ENCODE results near the gene CSF2RB.

The CSF2RB gene

DNA sequence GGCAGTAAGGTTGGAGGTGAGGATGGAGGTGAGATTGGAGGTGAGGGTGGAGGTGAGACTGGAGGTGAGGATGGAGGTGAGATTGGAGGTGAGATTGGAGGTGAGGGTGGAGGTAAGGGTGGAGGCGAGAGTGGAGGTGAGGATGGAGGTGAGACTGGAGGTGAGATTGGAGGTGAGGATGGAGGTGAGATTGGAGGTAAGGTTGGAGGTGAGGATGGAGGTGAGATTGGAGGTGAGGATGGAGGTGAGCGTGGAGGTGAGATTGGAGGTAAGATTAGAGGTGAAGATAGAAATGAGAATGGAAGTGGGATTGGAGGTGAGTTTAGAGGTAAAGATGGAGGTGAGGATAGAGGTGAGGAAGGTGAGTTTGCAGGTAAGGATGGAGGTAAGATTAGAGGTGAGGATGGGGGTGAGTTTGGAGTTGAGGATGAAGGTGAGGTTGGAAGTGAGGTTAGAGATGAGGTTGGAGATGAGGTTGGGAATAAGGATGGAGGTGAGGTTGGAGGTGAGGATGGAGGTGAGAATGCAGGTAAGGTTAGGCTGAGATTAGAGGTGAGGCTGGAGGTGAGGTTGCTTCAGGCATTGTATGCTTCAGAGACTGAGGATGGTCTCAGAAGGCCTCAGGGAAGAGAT lies 40.4 kb upstream of the CSF2RB start:
- TF ChIP-seq SIN3A (IDR thresholded peaks at IDR 0.05; ENCODE audit: borderline replicate concordance, insufficient read depth, low read length): no peak
- TF ChIP-seq, protein P1, sequence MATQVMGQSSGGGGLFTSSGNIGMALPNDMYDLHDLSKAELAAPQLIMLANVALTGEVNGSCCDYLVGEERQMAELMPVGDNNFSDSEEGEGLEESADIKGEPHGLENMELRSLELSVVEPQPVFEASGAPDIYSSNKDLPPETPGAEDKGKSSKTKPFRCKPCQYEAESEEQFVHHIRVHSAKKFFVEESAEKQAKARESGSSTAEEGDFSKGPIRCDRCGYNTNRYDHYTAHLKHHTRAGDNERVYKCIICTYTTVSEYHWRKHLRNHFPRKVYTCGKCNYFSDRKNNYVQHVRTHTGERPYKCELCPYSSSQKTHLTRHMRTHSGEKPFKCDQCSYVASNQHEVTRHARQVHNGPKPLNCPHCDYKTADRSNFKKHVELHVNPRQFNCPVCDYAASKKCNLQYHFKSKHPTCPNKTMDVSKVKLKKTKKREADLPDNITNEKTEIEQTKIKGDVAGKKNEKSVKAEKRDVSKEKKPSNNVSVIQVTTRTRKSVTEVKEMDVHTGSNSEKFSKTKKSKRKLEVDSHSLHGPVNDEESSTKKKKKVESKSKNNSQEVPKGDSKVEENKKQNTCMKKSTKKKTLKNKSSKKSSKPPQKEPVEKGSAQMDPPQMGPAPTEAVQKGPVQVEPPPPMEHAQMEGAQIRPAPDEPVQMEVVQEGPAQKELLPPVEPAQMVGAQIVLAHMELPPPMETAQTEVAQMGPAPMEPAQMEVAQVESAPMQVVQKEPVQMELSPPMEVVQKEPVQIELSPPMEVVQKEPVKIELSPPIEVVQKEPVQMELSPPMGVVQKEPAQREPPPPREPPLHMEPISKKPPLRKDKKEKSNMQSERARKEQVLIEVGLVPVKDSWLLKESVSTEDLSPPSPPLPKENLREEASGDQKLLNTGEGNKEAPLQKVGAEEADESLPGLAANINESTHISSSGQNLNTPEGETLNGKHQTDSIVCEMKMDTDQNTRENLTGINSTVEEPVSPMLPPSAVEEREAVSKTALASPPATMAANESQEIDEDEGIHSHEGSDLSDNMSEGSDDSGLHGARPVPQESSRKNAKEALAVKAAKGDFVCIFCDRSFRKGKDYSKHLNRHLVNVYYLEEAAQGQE (IDR thresholded peaks at IDR 0.05; ENCODE audit: insufficient read depth in 1 of 2, low read depth in 2 of 2, low read length in 2 of 2): no peak

DNA sequence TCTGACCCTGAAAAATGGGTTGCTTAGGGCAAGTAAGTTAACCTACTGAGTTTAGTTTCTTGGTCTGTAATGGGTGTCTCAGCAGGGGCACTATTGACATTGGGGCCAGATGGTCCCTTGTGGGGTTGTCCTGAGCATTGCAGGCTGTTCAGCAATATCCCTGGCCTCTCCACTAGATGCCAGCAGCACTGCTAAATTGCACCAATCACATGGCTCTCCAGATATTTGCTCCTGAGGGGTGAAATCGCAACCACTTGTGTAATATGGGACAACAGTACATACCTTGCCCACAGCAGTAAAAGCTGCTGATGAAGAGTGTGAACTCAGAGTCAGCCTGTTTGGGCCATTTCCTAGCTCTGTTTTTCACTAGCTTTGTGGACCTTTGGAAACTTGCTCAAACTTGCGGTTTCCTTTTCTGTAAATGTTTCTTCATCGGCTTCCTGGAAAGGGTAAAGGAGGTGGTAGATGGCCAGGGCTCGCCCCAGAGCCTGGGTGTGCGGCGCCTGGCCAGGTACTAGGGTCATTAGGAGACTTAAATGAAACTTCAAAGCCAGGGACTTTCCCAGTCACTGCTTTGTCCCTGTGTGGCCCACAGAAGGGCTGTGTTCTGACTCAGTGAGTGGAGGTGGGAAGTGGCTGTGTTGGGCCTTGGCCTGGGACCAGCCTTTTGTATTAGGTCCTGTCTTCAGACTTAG lies 39.7 kb upstream of the CSF2RB start:
- TF ChIP-seq SIN3A (IDR thresholded peaks at IDR 0.05; ENCODE audit: borderline replicate concordance, insufficient read depth, low read length) (no peak), FOXP2 (optimal IDR thresholded peaks at IDR 0.05; ENCODE audit: borderline replicate concordance, extremely low read depth, extremely low read length, insufficient read depth) (no peak), TAF1 (IDR thresholded peaks at IDR 0.05; ENCODE audit: borderline replicate concordance, insufficient read depth, low read length) (no peak), POLR2AphosphoS5 (IDR thresholded peaks at IDR 0.05; ENCODE audit: low read depth, low read length) (no peak)
- TF ChIP-seq, protein P1 (IDR thresholded peaks at IDR 0.05; ENCODE audit: insufficient read depth in 1 of 2, low read depth in 2 of 2, low read length in 2 of 2): no peak

DNA sequence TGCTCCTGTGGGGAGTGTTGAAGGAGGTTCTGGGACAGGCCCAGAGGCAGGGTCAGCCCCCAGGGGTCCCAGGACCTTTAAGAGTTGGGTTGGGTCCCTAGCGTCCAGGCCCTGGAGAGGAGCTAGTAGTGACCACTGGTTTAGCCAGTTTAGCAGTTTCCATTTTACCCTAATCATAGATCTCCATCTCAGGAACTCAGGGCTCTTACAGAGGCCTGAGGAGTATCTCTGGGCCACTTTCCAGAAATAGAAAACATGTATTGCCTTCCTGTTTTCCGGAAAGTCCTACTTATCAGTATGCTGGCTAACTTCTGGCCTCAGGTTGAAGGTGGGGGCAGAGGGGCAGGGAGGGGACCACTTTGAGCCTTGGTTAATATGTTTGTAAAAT lies 39.1 kb upstream of the CSF2RB start:
- no peak for TF ChIP-seq POLR2AphosphoS5 (IDR thresholded peaks at IDR 0.05; ENCODE audit: low read depth, low read length)
- TF ChIP-seq TAF1 (IDR thresholded peaks at IDR 0.05; ENCODE audit: borderline replicate concordance, insufficient read depth, low read length): no peak
- TF ChIP-seq FOXP2 (optimal IDR thresholded peaks at IDR 0.05; ENCODE audit: borderline replicate concordance, extremely low read depth, extremely low read length, insufficient read depth): no peak
- TF ChIP-seq SIN3A (IDR thresholded peaks at IDR 0.05; ENCODE audit: borderline replicate concordance, insufficient read depth, low read length): no peak
- TF ChIP-seq, protein P1 (IDR thresholded peaks at IDR 0.05; ENCODE audit: insufficient read depth in 1 of 2, low read depth in 2 of 2, low read length in 2 of 2): no peak

DNA sequence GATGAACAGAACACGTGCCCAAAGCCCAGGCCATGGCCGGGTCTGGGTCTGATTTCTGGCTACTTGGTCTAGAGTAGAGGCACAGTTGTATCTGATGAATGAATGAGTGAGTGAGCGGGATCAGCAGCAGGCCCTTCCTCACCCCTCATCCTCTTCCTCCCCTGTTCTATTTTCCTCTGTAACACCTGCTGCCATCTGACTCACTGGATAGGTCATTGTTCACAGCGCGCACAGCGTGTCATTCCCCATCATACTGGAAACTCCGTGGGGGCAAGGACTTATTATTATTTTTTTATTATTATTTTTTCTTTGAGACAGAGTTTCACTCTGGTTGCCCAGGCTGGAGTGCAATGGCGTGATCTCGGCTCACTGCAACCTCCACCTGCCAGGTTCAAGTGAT lies 38.7 kb upstream of the CSF2RB start:
- TF ChIP-seq SIN3A (IDR thresholded peaks at IDR 0.05; ENCODE audit: borderline replicate concordance, insufficient read depth, low read length) (no peak), TAF1 (IDR thresholded peaks at IDR 0.05; ENCODE audit: borderline replicate concordance, insufficient read depth, low read length) (no peak), POLR2AphosphoS5 (IDR thresholded peaks at IDR 0.05; ENCODE audit: low read depth, low read length) (no peak), FOXP2 (optimal IDR thresholded peaks at IDR 0.05; ENCODE audit: borderline replicate concordance, extremely low read depth, extremely low read length, insufficient read depth) (no peak)
- TF ChIP-seq, protein P1 (IDR thresholded peaks at IDR 0.05; ENCODE audit: insufficient read depth in 1 of 2, low read depth in 2 of 2, low read length in 2 of 2): no peak
